Ovary (tissue), 9 donors: ENCODE results near the gene HPCAL1. TPM values are rescaled to one million over a fixed set of nuclear protein-coding genes. Genes with fewer than 3 reads are reported as not detected.
A peak's percentile ranks its signal among the peaks of the same experiment; 100 is the strongest.

ENCODE experiments used
- DNase-seq, 5 donors: peaks; one replicate each; pipeline ENCODE4 v3.0.0-alpha.2; 2019 to 2020
- H3K27ac ChIP-seq, 2 donors: fragments of 200-600 bp; one replicate each; pipeline versions ENCODE4 v1.5.1 to v1.8.0; 2019 to 2022
- H3K27me3 ChIP-seq: fragments of 200-600 bp; one replicate; pipeline ENCODE4 v1.8.0; 2022
- H3K36me3 ChIP-seq: fragments of 200-600 bp; sonication (generic); one replicate; pipeline ENCODE4 v1.5.1; 2019
- H3K4me1 ChIP-seq: one replicate; pipeline ENCODE4 v1.8.1; 2013; ENCODE audit warnings: mild to moderate bottlenecking, moderate library complexity; ENCODE audit not compliant: insufficient read depth
- H3K4me3 ChIP-seq: fragments of 200-600 bp; sonication (generic); one replicate; pipeline ENCODE4 v1.5.1; 2017
- H3K9me3 ChIP-seq, 2 donors: fragments of 200-600 bp in 1 of 2; sonication (generic) in 1 of 2; one replicate each; pipeline versions ENCODE4 v1.5.1 to v1.8.1; 2013 to 2019; ENCODE audit warnings: mild to moderate bottlenecking in 1 of 2, moderate library complexity in 1 of 2
- EP300 ChIP-seq: sonication (generic); formaldehyde crosslinking; IDR thresholded peaks from one replicate; pipeline ENCODE4 v1.6.1; 2017; ENCODE audit warnings: antibody characterized with exemption
- POLR2A ChIP-seq: fragments of 450-650 bp; IDR thresholded peaks from one replicate; pipeline ENCODE4 v1.6.1; 2017; ENCODE audit warnings: antibody characterized with exemption, mild to moderate bottlenecking, moderate library complexity
- WGBS, 3 donors: extraction: QIAGEN DNeasy Blood & Tissue Kit in 1 of 3; methylation state at CpG; one replicate each; pipeline versions ENCODE4 v1.1.5 to v1.1.7; 2013 to 2017; 5-methylcytosine and 5-hydroxymethylcytosine counted together
- intact Hi-C, 4 donors: fragments of 100-400 bp; cut with DNase I; formaldehyde crosslinking; loops; one replicate each; pipeline versions ENCODE4 v1.11.0 to v1.15.1; 2022 to 2023
- polyA plus RNA-seq, 2 donors: library from polyadenylated mRNA; stranded (reverse); fragments of 200-250 nt in 1 of 2; fragments of 350-450 nt in 1 of 2; fragmentation: Illumina TruSeq in 1 of 2; extraction: RNeasy Lipid Tissue Mini Kit (QIAGEN cat#74804) in 1 of 2; gene quantifications; one replicate each; pipeline ENCODE4 v1.2.3, GENCODE V29; 2013 to 2014
- total RNA-seq, 7 donors: library from RNA; depleted of rRNA in 2 of 7; stranded (reverse); fragments of >200 nt in 2 of 7; fragmentation: NEBNext Ultra II Directional in 3 of 7; extraction: Animal tissue kit (Norgen Biotek cat#: 25700) in 3 of 7; gene quantifications; one replicate each; pipeline versions ENCODE4 v1.1.0 to v1.2.4, GENCODE V29; 2016 to 2023
- TF ChIP-seq, protein P1 (sequence below), 3 donors: fragments of 450-650 bp in 2 of 3; fragments of 200-600 bp in 1 of 3; IDR thresholded peaks; one replicate each; pipeline versions ENCODE4 v1.5.1 to v1.8.0; 2016 to 2022; ENCODE audit warnings: antibody characterized with exemption in 3 of 3, mild to moderate bottlenecking in 1 of 3
- donor health status: DM: no; HTN: no; CAD: no; lungs with moderate emphysema.
- donor health status: DM: no; HTN: no; CAD: no.
- donor health status: Bipolar disorder and iron deficiency.
- donor health status: DM: yes; HTN: yes; CAD: no.
- donor health status: DM: no; HTN: no; CAD: no.
- donor health status: DM: yes; HTN: yes; CAD: no.

The HPCAL1 gene
- total and polyA plus RNA-seq, 9 donors: 11.4 to 69.5 (median 18.5) TPM

DNA sequence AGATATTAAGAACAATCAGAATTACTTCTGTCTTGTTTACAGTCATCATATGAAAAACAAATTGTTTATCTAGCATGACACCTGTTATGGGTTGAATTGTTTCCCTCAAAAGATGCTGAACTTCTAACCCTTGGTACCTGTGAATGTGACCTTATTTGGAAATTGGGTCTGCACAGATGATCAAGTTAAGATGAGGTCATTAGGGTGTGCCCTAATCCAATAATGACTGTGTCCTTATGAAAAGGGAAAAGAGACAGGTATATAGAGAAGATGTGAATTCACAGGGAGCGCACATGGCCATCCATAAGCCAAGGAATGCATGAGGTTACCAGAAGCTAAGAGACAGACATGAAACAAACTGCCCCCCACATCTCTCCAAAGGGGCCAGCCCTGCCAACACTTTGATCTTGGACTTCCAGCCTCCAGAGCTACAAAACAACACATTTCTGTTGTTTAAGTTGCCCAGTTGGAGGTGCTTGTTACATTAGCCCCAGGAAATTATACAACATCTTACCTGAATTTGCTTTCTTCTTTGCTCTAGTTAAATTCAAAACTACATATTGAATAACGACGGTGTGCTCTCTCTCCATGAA is 2.3 kb upstream of the HPCAL1 start:
- DNase-seq: no peak
- H3K9me3 ChIP-seq: no peaks in the 10 kb centered on the region
- no peaks in the 10 kb centered on the region for H3K36me3 ChIP-seq
- no peaks in the 10 kb centered on the region for H3K27me3 ChIP-seq
- 71 to 87% (median 83%) methylated on average over 3 of the region's 3 CpGs for WGBS, 3 donors
- peaks cover 1% of the 10 kb centered on the region for H3K4me1 ChIP-seq
- H3K27ac ChIP-seq: no peak overlapping the region
- TF ChIP-seq POLR2A (no peak), EP300 (no peak)
- TF ChIP-seq, protein P1, sequence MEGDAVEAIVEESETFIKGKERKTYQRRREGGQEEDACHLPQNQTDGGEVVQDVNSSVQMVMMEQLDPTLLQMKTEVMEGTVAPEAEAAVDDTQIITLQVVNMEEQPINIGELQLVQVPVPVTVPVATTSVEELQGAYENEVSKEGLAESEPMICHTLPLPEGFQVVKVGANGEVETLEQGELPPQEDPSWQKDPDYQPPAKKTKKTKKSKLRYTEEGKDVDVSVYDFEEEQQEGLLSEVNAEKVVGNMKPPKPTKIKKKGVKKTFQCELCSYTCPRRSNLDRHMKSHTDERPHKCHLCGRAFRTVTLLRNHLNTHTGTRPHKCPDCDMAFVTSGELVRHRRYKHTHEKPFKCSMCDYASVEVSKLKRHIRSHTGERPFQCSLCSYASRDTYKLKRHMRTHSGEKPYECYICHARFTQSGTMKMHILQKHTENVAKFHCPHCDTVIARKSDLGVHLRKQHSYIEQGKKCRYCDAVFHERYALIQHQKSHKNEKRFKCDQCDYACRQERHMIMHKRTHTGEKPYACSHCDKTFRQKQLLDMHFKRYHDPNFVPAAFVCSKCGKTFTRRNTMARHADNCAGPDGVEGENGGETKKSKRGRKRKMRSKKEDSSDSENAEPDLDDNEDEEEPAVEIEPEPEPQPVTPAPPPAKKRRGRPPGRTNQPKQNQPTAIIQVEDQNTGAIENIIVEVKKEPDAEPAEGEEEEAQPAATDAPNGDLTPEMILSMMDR (IDR thresholded peaks at IDR 0.05): no peak
- intact Hi-C loops: loop anchor here in 3 of 4 donors (5.0 to 10.0 kb wide), 2 partner anchors 176 to 178 kb away; partner anchors contain the start of gene RRM2 (in 3 of the 3)
- no peak overlapping the region for H3K4me3 ChIP-seq

GRCh38 chr2:10300997-10301940 is 1.4 kb upstream of the HPCAL1 start:
- Histone ChIP-seq H3K27ac (peak overlapping the region in 1 of 2 donors; percentile 72), H3K4me1 (peaks cover 1% of the 10 kb centered on the region), H3K27me3 (no peaks in the 10 kb centered on the region), H3K36me3 (no peaks in the 10 kb centered on the region), H3K4me3 (no peak overlapping the region), H3K9me3 (no peaks in the 10 kb centered on the region)
- DNase-seq: peak in 1 of 5 donors; percentile 35
- intact Hi-C loops: loop anchor here in 3 of 4 donors (5.0 to 10.0 kb wide), 2 partner anchors 176 to 179 kb away; partner anchors contain the start of gene RRM2 (in 3 of the 3)
- 85 to 89% (median 88%) methylated on average over 22 of the region's 22 CpGs for WGBS, 3 donors
- TF ChIP-seq, protein P1 (IDR thresholded peaks at IDR 0.05): no peak
- TF ChIP-seq POLR2A: no peak
- TF ChIP-seq EP300: no peak

DNA sequence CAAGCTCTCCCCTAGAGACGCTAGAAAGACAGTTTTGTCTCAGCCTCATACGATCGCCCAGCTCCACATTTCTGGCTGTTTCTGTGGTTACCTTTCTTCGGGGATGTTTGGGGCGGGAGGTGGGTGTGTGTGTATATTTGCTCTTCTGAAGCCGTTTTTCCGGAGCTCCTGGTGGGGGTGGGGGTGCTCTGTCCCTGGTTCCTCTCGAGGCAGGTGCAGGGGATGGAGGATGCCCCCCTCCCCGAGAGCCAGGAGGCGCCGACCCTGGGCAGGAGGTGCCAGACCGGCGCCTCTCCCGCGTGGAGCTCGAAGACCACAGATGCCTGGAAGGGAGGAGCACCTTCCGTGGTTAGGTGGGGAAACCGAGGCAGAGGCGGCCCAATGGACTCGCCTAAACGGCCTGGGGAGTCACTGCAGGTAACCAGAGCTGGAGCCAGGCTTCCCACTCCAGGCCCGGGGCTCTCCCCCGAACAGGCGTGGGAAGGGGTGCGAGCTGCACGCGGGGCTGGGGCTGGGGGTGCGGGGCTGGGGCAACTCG is 694 bp upstream of the HPCAL1 start:
- DNase-seq: no peak
- Histone ChIP-seq H3K9me3 (no peaks in the 10 kb centered on the region), H3K27ac (peak overlapping the region in 1 of 2 donors; percentile 72), H3K4me3 (peak overlapping the region; percentile 76), H3K36me3 (no peaks in the 10 kb centered on the region), H3K4me1 (peaks cover 1% of the 10 kb centered on the region), H3K27me3 (no peaks in the 10 kb centered on the region)
- 28 to 48% (median 39%) methylated on average over 17 to 29 of the region's 29 CpGs for WGBS, 3 donors
- intact Hi-C loops: loop anchor here in 3 of 4 donors (5.0 to 10.0 kb wide), 2 partner anchors 177 to 180 kb away; partner anchors contain the start of gene RRM2 (in 3 of the 3)
- TF ChIP-seq EP300 (no peak), POLR2A (no peak)
- TF ChIP-seq, protein P1 (IDR thresholded peaks at IDR 0.05): no peak

DNA sequence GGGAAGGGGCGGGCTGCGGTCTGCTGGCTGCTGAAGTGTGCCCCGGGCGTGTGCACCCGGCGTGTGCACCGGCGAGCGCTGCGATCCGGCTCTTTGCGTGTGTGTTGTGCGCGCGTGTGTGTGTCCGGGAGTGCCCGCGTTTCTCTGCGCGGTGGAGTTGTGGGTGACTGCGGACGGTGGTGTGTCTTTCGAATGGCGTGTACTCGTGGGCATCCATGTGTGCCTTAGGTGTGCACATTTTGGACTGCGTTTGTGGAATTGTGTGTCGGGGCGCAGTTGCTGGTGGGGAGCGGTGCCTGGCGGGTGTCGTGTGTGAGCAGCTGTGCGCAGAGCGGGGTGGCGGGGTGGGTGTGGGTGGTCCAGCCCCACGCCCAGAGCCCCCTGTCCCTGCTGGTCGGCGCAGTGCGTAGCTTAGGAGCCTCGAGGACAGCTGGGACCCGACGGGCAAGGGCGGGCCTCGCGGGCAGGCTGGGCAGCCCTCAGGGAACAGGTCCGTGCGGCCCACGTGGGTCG is 533 bp downstream of the HPCAL1 start:
- DNase-seq: peak in 2 of 5 donors; percentile 53 to 57
- intact Hi-C loops: loop anchor here in 3 of 4 donors (5.0 to 10.0 kb wide), 2 partner anchors 178 to 181 kb away; partner anchors contain the start of gene RRM2 (in 3 of the 3)
- H3K4me1 ChIP-seq: peaks cover 8% of the 10 kb centered on the region
- WGBS, 3 donors: 1% methylated on average over 44 to 48 of the region's 48 CpGs
- no peaks in the 10 kb centered on the region for H3K36me3 ChIP-seq
- TF ChIP-seq, protein P1 (IDR thresholded peaks at IDR 0.05): no peak
- no peak for TF ChIP-seq EP300
- no peak for TF ChIP-seq POLR2A
- no peaks in the 10 kb centered on the region for H3K27me3 ChIP-seq
- peak overlapping the region; percentile 76 for H3K4me3 ChIP-seq
- peak overlapping the region in 1 of 2 donors; percentile 72 for H3K27ac ChIP-seq
- H3K9me3 ChIP-seq: no peaks in the 10 kb centered on the region
